IMR-90 (cell line): ENCODE measurements around the gene ITPKB. TPM values are rescaled to one million over a fixed set of nuclear protein-coding genes. Genes with fewer than 3 reads are reported as not detected.

Source experiments
- ATAC-seq: fragments of 200-7000 bp; cut with Tn5 transposase; 2 replicates; pipeline ENCODE4 v1.9.1; 2020; ENCODE audit warnings: low read depth, mild to moderate bottlenecking, moderate library complexity
- BruUV-seq: library from RNA; stranded (reverse); fragments of 400-500 nt; replicated peaks from 2 replicates; lab custom pipeline; 2021; lab: Mats Ljungman, UMichigan
- CTCF ChIA-PET: fragments of 300-600 bp; formaldehyde crosslinking; extraction: SDS; loops from one replicate; lab custom pipeline; 2021; ENCODE audit warnings: antibody characterized with exemption; lab: Yijun Ruan, JAX
- POLR2A ChIA-PET: fragments of 300-600 bp; sonication (Branson Sonifier 250); formaldehyde crosslinking; loops from one replicate; lab custom pipeline; 2022; ENCODE audit warnings: antibody characterized with exemption; ENCODE audit not compliant: unreplicated experiment; lab: Charles Lee
- DNase-seq: peaks from one replicate; pipeline ENCODE4 v3.0.0; 2013
- H2AFZ ChIP-seq: replicated peaks from 2 replicates; pipeline ENCODE3; 2013; ENCODE audit warnings: low read length, mild to moderate bottlenecking; ENCODE audit not compliant: poor library complexity
- H2AK5ac ChIP-seq: 2 replicates; pipeline ENCODE4 v1.6.1; 2013; ENCODE audit warnings: low read depth, low read length, inconsistent platforms
- H2AK9ac ChIP-seq: replicated peaks from 2 replicates; pipeline ENCODE3; 2013; ENCODE audit warnings: mild to moderate bottlenecking, low read depth, low read length, moderate library complexity; ENCODE audit not compliant: poor library complexity
- H2BK120ac ChIP-seq: 2 replicates; pipeline ENCODE4 v1.6.1; 2013; ENCODE audit warnings: low read depth, low read length, inconsistent platforms
- H2BK15ac ChIP-seq: 3 replicates; pipeline ENCODE4 v1.6.1; 2013; ENCODE audit warnings: low read depth, low read length, inconsistent platforms
- H2BK20ac ChIP-seq: 2 replicates; pipeline ENCODE4 v1.6.1; 2013; ENCODE audit warnings: low read depth, mild to moderate bottlenecking, inconsistent platforms, low read length, moderate library complexity
- H2BK5ac ChIP-seq: 2 replicates; pipeline ENCODE4 v1.6.1; 2013; ENCODE audit warnings: mild to moderate bottlenecking, low read depth, low read length, inconsistent platforms; ENCODE audit not compliant: poor library complexity, severe bottlenecking
- H3K14ac ChIP-seq: replicated peaks from 2 replicates; pipeline ENCODE4 v1.6.1; 2013; ENCODE audit warnings: low read depth, low read length, inconsistent platforms
- H3K18ac ChIP-seq: 2 replicates; pipeline ENCODE4 v1.6.1; 2013; ENCODE audit warnings: low read depth, low read length, control low read depth
- H3K23ac ChIP-seq: 2 replicates; pipeline ENCODE4 v1.6.1; 2013; ENCODE audit warnings: low read depth, low read length, inconsistent platforms
- H3K27ac ChIP-seq: 2 replicates; pipeline ENCODE4 v1.5.1; 2013; ENCODE audit warnings: mild to moderate bottlenecking, control low read depth, low read length; ENCODE audit not compliant: insufficient read depth
- H3K27me3 ChIP-seq: 2 replicates; pipeline ENCODE4 v1.6.1; 2013; ENCODE audit warnings: low read length; ENCODE audit not compliant: control insufficient read depth, insufficient read depth
- H3K36me3 ChIP-seq: 2 replicates; pipeline ENCODE4 v1.6.1; 2013; ENCODE audit warnings: low read length, mixed read lengths; ENCODE audit not compliant: control insufficient read depth, insufficient read depth
- H3K4ac ChIP-seq: 2 replicates; pipeline ENCODE4 v1.6.1; 2013; ENCODE audit warnings: low read depth, low read length, inconsistent platforms
- H3K4me1 ChIP-seq: 2 replicates; pipeline ENCODE4 v1.6.1; 2013; ENCODE audit warnings: low read length, mixed read lengths; ENCODE audit not compliant: control insufficient read depth, insufficient read depth
- H3K4me2 ChIP-seq: 2 replicates; pipeline ENCODE4 v1.6.1; 2013; ENCODE audit warnings: low read depth, mild to moderate bottlenecking, control low read depth, low read length, moderate library complexity
- H3K4me3 ChIP-seq: 2 replicates; pipeline ENCODE4 v1.5.1; 2013; ENCODE audit warnings: low read depth, mild to moderate bottlenecking, control low read depth, low read length, moderate library complexity; ENCODE audit not compliant: insufficient read depth
- H3K56ac ChIP-seq: 2 replicates; pipeline ENCODE4 v1.6.1; 2013; ENCODE audit warnings: low read length, inconsistent platforms; ENCODE audit not compliant: insufficient read depth; ENCODE audit errors: extremely low read depth
- H3K79me1 ChIP-seq, 2 experiments: 2 replicates each; pipeline ENCODE4 v1.6.1; 2013; ENCODE audit warnings: low read length in 2 of 2, inconsistent platforms in 1 of 2, low read depth in 1 of 2
- H3K9ac ChIP-seq: 2 replicates; pipeline ENCODE4 v1.6.1; 2013; ENCODE audit warnings: low read depth, low read length, control low read depth
- H3K9me1 ChIP-seq: 2 replicates; pipeline ENCODE4 v1.6.1; 2013; ENCODE audit warnings: low read length, inconsistent platforms; ENCODE audit not compliant: insufficient read depth
- H3K9me3 ChIP-seq: 2 replicates; pipeline ENCODE4 v1.6.1; 2013; ENCODE audit warnings: low read length; ENCODE audit not compliant: control insufficient read depth, insufficient read depth
- H4K20me1 ChIP-seq: 2 replicates; pipeline ENCODE4 v1.6.1; 2013; ENCODE audit warnings: low read length, inconsistent platforms; ENCODE audit not compliant: insufficient read depth
- H4K5ac ChIP-seq: 2 replicates; pipeline ENCODE4 v1.6.1; 2013; ENCODE audit warnings: mild to moderate bottlenecking, low read depth, low read length, control low read depth
- H4K8ac ChIP-seq, 2 experiments: 2 replicates each; pipeline ENCODE4 v1.6.1; 2013; ENCODE audit warnings: low read depth in 2 of 2, low read length in 2 of 2, control low read depth in 1 of 2, inconsistent platforms in 1 of 2
- H4K91ac ChIP-seq: 2 replicates; pipeline ENCODE4 v1.6.1; 2013; ENCODE audit warnings: low read depth, low read length, inconsistent platforms; ENCODE audit not compliant: insufficient read depth
- BHLHE40 ChIP-seq: fragments of 150-350 bp; IDR thresholded peaks from 2 replicates; pipeline ENCODE4 v1.6.1; 2016; ENCODE audit warnings: mild to moderate bottlenecking, low read depth, low read length
- CHD1 ChIP-seq: IDR thresholded peaks from 2 replicates; pipeline ENCODE4 v1.6.1; 2012; ENCODE audit warnings: low read depth, low read length, improper control_type of control experiment
- ELK1 ChIP-seq: fragments of 150-350 bp; IDR thresholded peaks from 2 replicates; pipeline ENCODE4 v1.6.1; 2016; ENCODE audit warnings: low read depth, mild to moderate bottlenecking, low read length, moderate library complexity, borderline replicate concordance
- FOS ChIP-seq: fragments of 150-350 bp; IDR thresholded peaks from 2 replicates; pipeline ENCODE4 v1.6.1; 2016; ENCODE audit warnings: low read depth, low read length
- RAD21 ChIP-seq: IDR thresholded peaks from 2 replicates; pipeline ENCODE4 v1.6.1; 2012; ENCODE audit warnings: low read length, improper control_type of control experiment
- RFX5 ChIP-seq: IDR thresholded peaks from 2 replicates; pipeline ENCODE4 v1.8.0; 2012; ENCODE audit warnings: low read depth, mild to moderate bottlenecking, low read length, moderate library complexity
- WGBS, 2 experiments: methylation state at CpG; one replicate each; pipeline versions ENCODE4 v1.1.5 to v1.1.7; 2013; ENCODE audit warnings: missing lambda C conversion rate in 2 of 2; ENCODE audit not compliant: insufficient read length in 1 of 2; ENCODE audit errors: extremely low coverage in 2 of 2; 5-methylcytosine and 5-hydroxymethylcytosine counted together
- dilution Hi-C: fragments of 300-500 bp; cut with HindIII; formaldehyde crosslinking; loops from one replicate; pipeline ENCODE4 v1.14.3; 2018; ENCODE audit warnings: low sequenced_read_pairs; ENCODE audit not compliant: unreplicated experiment
- in situ Hi-C: fragments of 300-500 bp; cut with MboI; formaldehyde crosslinking; loops from 3 replicates; pipeline ENCODE4 v1.14.3; 2019; ENCODE audit warnings: low sequenced_read_pairs, inconsistent platforms, mixed read lengths
- intact Hi-C: fragments of 100-400 bp; cut with micrococcal nuclease; formaldehyde crosslinking; loops from 2 replicates; pipeline ENCODE4 v1.10.0; 2022
- polyA plus RNA-seq, 3 experiments: library from polyadenylated mRNA; depleted of rRNA; stranded (reverse); fragments of >200 nt; gene quantifications; 2 replicates each; pipeline ENCODE4 v1.2.3, GENCODE V29; 2012; ENCODE audit warnings: low replicate concordance in 1 of 3
- total RNA-seq: library from RNA; depleted of rRNA; stranded (reverse); fragments of >200 nt; gene quantifications from 2 replicates; pipeline ENCODE4 v1.2.3, GENCODE V29; 2012

The ITPKB gene
- total and polyA plus RNA-seq, 2 of the 4 experiments (the other 2 are of a cell fraction): 0.72 to 1.4 TPM

GRCh38 chr1:226644541-226645176 lies 94.4 kb downstream of the ITPKB start:
- Histone ChIP-seq H3K4me1 (peaks cover 22% of the 10 kb centered on the region), H3K56ac (no peak overlapping the region), H4K8ac (no peak overlapping the region), H3K79me1 (no peaks in the 10 kb centered on the region), H4K5ac (no peak overlapping the region), H3K4me3 (no peak overlapping the region), H2BK120ac (no peak overlapping the region), H2BK5ac (no peak overlapping the region), H2BK20ac (no peak overlapping the region), H2AK9ac (peak overlapping the region; percentile 67), H3K36me3 (peaks cover 7% of the 10 kb centered on the region), H2AFZ (peak overlapping the region; percentile 63), H3K14ac (no peak overlapping the region), H3K23ac (no peak overlapping the region), H3K9ac (no peak overlapping the region), H3K27me3 (no peaks in the 10 kb centered on the region), H4K20me1 (no peaks in the 10 kb centered on the region), H3K4me2 (no peak overlapping the region), H3K9me3 (no peaks in the 10 kb centered on the region), H3K27ac (no peak overlapping the region), H2BK15ac (no peak overlapping the region), H2AK5ac (peak overlapping the region; percentile 43; the same call in 1 of the 2 replicates), H3K18ac (no peak overlapping the region), H3K9me1 (peaks cover 9% of the 10 kb centered on the region), H4K91ac (no peak overlapping the region), H3K4ac (no peak overlapping the region)
- ChIA-PET POLR2A (no interaction called here), CTCF (no interaction called here)
- no TSS peak for BruUV-seq
- no peak for ATAC-seq
- TF ChIP-seq FOS (peak; percentile 27; the same call in 1 of the 2 replicates), RAD21 (no peak), ELK1 (no peak), RFX5 (no peak), BHLHE40 (no peak), CHD1 (no peak)
- intact Hi-C loops: no loop called here
- 95% methylated on average over 7 of the region's 10 CpGs; no CpG with 5 or more reads in 1 of the 2 experiments for WGBS, 2 experiments
- in situ Hi-C loops: no loop called here
- dilution Hi-C loops: no loop called here
- peak; percentile 42 for DNase-seq
